ENCODE results near the gene ARHGEF40. TPM values are rescaled to one million over a fixed set of nuclear protein-coding genes. Genes with fewer than 3 reads are reported as not detected.

Gene ARHGEF40
- total and polyA plus RNA-seq, 7 donors = 6.8 to 18.7 (median 10.1) TPM

DNA sequence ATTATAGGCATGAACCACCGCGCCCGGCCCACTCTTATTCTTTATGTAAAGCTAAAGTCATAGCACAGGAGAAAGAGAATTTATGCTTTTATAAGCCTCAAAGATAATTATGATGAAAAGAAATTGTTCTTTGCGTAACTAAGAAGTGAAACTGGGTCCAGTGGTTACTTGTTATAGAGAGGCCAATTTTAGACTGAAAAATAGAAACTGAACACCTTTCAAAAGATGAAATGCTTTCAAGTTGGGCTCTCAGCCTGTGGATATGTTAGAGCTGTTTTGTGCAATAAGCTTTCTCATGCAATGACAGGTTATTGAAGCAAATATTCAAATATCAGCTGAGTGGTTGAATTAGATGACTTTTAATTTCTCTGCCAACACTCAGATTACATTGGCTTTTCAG lies 38.7 kb downstream of the ARHGEF40 start:
- 93 to 94% (median 93%) methylated on average over 4 of the region's 4 CpGs for WGBS, 3 donors
- no peak overlapping the region for H3K4me3 ChIP-seq
- H3K9me3 ChIP-seq = no peaks in the 10 kb centered on the region
- H3K27ac ChIP-seq = no peak overlapping the region
- ATAC-seq = no peak
- no peak for DNase-seq
- TF ChIP-seq, protein P1, sequence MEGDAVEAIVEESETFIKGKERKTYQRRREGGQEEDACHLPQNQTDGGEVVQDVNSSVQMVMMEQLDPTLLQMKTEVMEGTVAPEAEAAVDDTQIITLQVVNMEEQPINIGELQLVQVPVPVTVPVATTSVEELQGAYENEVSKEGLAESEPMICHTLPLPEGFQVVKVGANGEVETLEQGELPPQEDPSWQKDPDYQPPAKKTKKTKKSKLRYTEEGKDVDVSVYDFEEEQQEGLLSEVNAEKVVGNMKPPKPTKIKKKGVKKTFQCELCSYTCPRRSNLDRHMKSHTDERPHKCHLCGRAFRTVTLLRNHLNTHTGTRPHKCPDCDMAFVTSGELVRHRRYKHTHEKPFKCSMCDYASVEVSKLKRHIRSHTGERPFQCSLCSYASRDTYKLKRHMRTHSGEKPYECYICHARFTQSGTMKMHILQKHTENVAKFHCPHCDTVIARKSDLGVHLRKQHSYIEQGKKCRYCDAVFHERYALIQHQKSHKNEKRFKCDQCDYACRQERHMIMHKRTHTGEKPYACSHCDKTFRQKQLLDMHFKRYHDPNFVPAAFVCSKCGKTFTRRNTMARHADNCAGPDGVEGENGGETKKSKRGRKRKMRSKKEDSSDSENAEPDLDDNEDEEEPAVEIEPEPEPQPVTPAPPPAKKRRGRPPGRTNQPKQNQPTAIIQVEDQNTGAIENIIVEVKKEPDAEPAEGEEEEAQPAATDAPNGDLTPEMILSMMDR (IDR thresholded peaks at IDR 0.05) = no peak
- intact Hi-C loops (cut with DNase I) = loop anchor here (5.0 to 10.0 kb wide), 2 partner anchors 251 to 424 kb away; partner anchors contain the start of genes ANG (in 1 of the 2) and RNASE4 (in 1 of the 2)
- H3K36me3 ChIP-seq (ENCODE audit: insufficient read depth in 1 of 2, low read depth in 1 of 2) = no peaks in the 10 kb centered on the region
- H3K27me3 ChIP-seq (ENCODE audit: insufficient read depth in 3 of 3, low read length in 2 of 3) = no peaks in the 10 kb centered on the region
- H3K4me1 ChIP-seq = peaks cover 20% of the 10 kb centered on the region

DNA sequence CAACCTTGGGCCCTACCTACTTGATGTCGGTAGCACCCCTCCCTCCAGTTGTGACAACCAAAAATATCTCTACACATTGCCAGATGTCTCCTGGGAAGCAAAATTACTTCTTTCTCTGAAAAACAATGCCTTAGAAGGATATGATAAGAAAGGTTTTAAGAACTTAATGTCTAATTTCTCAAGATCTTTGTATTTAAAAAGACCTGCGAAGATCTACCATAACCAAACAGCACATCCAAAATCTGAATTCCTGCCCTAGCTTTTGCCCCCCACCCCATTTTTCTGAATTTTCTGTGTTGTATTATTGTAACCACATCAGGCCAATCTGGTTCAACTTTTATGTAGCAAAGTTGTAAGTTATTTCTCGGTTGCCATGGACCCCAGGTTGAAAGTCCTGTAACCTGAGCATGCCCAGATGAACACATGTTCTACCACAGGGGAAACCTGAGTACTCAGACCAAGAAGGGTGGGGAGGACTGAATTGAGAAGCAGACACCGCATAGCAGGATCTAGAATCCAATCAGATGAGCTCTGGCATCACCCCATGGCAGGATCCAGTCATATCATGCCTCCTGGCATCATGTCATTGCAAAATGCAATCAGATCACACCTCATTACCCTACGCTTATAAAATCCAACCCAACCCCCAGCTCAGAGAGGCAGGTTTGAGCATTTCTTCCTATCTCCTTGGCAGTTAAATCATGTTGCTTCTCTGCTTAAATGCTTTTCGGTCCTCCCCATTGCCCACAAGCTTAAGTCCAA lies 39.5 kb downstream of the ARHGEF40 start:
- Histone ChIP-seq H3K27ac (no peak overlapping the region), H3K4me1 (peaks cover 19% of the 10 kb centered on the region), H3K9me3 (no peaks in the 10 kb centered on the region), H3K27me3 (ENCODE audit: insufficient read depth in 3 of 3, low read length in 2 of 3) (no peaks in the 10 kb centered on the region), H3K36me3 (ENCODE audit: insufficient read depth in 1 of 2, low read depth in 1 of 2) (no peaks in the 10 kb centered on the region), H3K4me3 (no peak overlapping the region)
- WGBS, 3 donors = 51 to 72% (median 66%) methylated on average over 6 of the region's 6 CpGs
- intact Hi-C loops (cut with DNase I) = loop anchor here (5.0 to 10.0 kb wide), 2 partner anchors 252 to 425 kb away; partner anchors contain the start of genes ANG (in 1 of the 2) and RNASE4 (in 1 of the 2)
- no peak for ATAC-seq
- TF ChIP-seq, protein P1 (IDR thresholded peaks at IDR 0.05) = no peak
- DNase-seq = no peak

DNA sequence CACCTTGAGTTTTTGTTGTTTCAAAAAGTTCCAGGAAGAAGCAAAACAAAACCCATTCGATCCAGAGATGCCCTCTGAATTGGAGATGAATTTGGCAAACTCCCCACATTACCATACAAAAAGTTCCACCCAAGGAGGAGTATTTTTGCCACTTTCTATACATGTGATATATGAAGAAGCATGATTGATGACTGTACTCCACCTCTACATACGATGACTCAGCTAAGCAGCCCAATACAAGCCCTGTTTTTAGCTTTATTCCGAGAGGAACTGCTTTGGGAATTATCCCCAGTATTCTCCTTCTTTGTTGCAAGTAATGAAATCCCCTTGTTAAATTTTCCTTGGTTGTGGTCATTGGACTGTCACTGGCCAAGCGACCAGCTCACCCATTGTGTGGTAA lies 42.2 kb downstream of the ARHGEF40 start:
- Histone ChIP-seq H3K27ac (no peak overlapping the region), H3K27me3 (ENCODE audit: insufficient read depth in 3 of 3, low read length in 2 of 3) (no peaks in the 10 kb centered on the region), H3K36me3 (ENCODE audit: insufficient read depth in 1 of 2, low read depth in 1 of 2) (no peaks in the 10 kb centered on the region), H3K4me1 (no peaks in the 10 kb centered on the region), H3K4me3 (no peak overlapping the region), H3K9me3 (no peaks in the 10 kb centered on the region)
- WGBS, 3 donors = 77 to 84% (median 79%) methylated on average over 4 of the region's 4 CpGs
- intact Hi-C loops (cut with DNase I) = no loop called here
- no peak for DNase-seq
- ATAC-seq = no peak
- TF ChIP-seq, protein P1 (IDR thresholded peaks at IDR 0.05) = no peak

DNA sequence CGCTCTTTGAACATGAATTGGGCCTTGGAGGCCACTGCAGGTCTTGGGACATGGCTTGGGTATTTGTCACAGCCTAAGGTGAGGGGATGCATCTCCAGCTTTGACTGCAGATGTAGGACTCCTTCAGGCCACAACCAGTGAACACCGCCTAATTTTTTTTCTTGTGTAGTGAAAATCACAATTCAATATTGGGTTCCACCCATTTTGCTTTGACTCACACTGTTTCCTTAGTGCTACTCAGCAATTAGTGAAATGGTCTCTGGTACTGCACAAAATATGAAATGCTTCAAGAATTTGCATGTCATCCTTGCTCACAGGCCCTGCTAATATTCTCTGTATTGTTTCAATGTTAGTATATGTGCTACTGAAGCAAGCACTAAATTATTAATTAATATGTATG lies 43.3 kb downstream of the ARHGEF40 start:
- Histone ChIP-seq H3K9me3 (no peaks in the 10 kb centered on the region), H3K27ac (no peak overlapping the region), H3K4me1 (no peaks in the 10 kb centered on the region), H3K36me3 (ENCODE audit: insufficient read depth in 1 of 2, low read depth in 1 of 2) (no peaks in the 10 kb centered on the region), H3K27me3 (ENCODE audit: insufficient read depth in 3 of 3, low read length in 2 of 3) (no peaks in the 10 kb centered on the region), H3K4me3 (no peak overlapping the region)
- intact Hi-C loops (cut with DNase I) = no loop called here
- DNase-seq (no peak), ATAC-seq (no peak)
- WGBS, 3 donors = 96 to 98% (median 98%) methylated on average over 2 of the region's 2 CpGs
- TF ChIP-seq, protein P1 (IDR thresholded peaks at IDR 0.05) = no peak
